Measurements from ENCODE around the gene DGCR6.
"Not testable (repeated sequence)": the region's sequence is repeated elsewhere in the genome, so short reads cannot be mapped to it uniquely, and the experiment has no call there.

DGCR6 gene

DNA sequence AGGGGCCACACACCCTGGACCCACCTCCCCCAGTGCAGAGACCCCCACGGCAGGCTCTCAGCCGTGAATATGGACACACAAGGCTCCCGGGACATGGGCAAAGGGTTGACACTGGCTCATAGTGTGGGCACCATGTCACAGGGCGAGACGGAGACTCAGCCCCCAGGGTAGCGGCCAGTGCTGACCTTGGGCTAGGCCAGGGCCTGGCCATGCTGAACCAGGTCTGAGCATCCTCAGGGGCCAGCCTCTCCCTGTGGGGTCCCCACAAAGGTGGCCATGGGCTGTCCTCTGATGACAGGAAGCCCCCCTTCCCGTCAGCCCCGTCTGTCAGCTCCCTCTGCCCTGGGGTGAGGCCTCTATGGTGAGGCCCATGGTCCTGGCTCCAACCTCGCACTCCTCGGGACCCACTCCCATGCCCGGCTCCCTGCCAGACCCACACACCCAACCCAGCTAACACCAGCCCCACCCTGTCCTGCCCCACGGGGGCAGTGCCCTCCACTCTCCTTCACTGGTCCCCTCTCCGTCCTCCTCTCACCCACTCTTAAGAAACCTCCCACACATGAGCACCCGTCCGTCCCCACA, 49.0 kb downstream of the DGCR6 start:
- TF ChIP-seq ZNF274 (IDR thresholded peaks at IDR 0.05; ENCODE audit: low read depth, low read length): no peak

GRCh38 chr22:18955696-18956095, 49.6 kb downstream of the DGCR6 start:
- TF ChIP-seq ZNF274 (IDR thresholded peaks at IDR 0.05; ENCODE audit: low read depth, low read length): no peak
- H3K4me3 ChIP-seq (ENCODE audit: low read length): no peak overlapping the region

More for the DNA sequence above, 49.0 kb downstream of the DGCR6 start:
- no peak overlapping the region for H3K4me3 ChIP-seq (ENCODE audit: low read length)

DNA sequence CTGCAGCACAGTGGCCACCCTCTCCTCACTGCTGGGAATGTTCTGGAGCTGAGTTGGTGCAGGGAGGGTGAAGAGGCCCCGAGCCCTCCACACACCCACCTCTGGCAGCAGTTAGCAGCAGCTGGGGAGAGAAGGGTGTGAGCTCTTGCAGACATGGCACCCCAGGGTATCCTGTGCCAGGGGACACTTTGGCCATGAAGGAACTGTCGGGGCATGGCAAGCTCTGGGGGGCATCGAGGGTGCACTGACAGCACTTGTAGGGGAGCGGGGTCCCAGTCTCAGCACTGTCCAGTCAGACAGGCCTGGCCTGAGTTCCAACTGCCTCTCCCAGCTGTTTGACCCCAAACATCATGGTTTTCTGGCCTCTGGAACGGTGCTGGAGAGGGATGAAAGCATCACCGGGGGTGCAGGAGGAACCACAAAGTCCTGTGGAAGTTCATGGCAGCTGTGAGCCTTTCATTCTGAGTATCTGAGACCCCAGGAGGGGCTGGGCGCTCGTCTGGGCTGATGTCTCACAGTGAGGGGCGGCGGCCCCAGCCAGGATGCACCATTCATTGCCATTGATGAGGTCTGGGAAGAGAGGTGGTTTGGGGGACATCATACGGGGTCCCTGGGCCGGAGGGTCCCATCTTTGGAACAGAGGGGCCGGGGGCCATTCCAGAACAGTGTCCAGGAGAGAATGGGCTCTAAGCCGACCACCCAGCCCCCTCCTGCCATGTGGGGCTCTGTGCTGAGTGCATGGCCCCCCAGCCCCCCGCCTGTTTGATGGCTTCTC, 50.2 kb downstream of the DGCR6 start:
- not testable (repeated sequence) for H3K4me3 ChIP-seq (ENCODE audit: low read length)

- not testable (repeated sequence) for H3K4me3 ChIP-seq (ENCODE audit: low read length)
Observed at GRCh38 chr22:18956956-18957355, 50.8 kb downstream of the DGCR6 start.

GRCh38 chr22:18957621-18958320, 51.7 kb downstream of the DGCR6 start:
- H3K4me3 ChIP-seq (ENCODE audit: low read length): not testable (repeated sequence)

GRCh38 chr22:18958321-18958705, 52.2 kb downstream of the DGCR6 start:
- not testable (repeated sequence) for H3K4me3 ChIP-seq (ENCODE audit: low read length)

- H3K4me3 ChIP-seq (ENCODE audit: low read length): not testable (repeated sequence)
Observed at GRCh38 chr22:18958738-18959137, 52.6 kb downstream of the DGCR6 start.

DNA sequence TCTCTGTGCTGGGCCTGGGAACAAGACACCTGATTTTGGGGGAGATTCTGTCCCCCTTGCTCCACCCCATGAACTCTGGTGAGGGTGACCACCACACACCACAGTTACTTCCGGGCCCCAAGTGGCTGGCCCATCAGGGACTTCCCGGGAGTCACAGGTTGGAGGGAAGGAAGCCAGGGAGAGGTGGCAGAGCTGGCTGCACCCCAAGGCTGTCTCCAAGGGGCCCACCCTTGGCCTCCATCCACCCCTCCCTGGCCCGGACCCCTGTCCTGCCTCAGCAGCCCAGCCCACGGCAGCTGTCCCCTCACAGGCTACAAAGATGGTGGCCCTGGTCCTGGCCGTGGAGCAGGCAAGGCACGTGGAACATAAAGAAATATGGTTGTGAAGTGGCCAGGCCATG, 53.1 kb downstream of the DGCR6 start:
- H3K4me3 ChIP-seq (ENCODE audit: low read length): not testable (repeated sequence)

GRCh38 chr22:18959741-18960140, 53.6 kb downstream of the DGCR6 start:
- H3K4me3 ChIP-seq (ENCODE audit: low read length): not testable (repeated sequence)

DNA sequence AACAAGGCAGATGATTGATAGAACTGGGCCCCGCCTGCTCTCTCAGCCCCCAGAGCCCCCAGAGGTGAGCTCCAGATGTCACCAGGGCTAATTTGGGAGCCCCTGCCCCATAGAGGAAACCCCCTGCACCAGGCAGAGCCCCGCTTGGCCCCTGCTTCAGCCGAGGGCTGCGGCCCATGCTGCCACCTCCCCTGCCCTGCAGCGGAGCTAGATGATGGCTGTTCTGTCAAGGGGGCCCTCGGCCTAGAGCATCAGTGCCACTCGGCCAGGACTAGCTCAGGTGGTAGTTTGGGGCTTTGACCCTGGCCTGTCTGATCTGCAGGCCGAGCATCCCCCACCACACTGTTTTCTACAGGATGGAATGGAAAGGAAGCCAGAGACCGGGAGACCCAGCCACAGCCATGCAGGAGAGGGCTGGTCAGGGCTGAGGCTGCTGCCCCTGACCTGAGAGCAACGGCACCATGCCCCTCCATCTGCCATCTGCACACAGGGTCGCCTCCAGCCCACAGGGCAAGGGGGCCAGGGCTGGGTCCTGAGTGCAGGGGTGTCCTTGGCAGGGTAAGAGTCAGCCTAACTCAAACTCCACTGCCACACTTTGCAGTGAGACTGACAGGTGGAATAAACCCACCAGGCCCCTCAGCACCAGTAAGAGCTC, 54.2 kb downstream of the DGCR6 start:
- H3K4me3 ChIP-seq (ENCODE audit: low read length): not testable (repeated sequence)

GRCh38 chr22:18961201-18961600, 55.1 kb downstream of the DGCR6 start:
- not testable (repeated sequence) for H3K4me3 ChIP-seq (ENCODE audit: low read length)
